ENCODE data around the gene ZNF423. TPM values are rescaled to one million over a fixed set of nuclear protein-coding genes. Genes with fewer than 3 reads are reported as not detected.

ZNF423 gene
- polyA plus RNA-seq, 1 of the 3 experiments (the other 2 are of a cell fraction): 1.2 TPM

- Histone ChIP-seq H3K4me2 (no peak overlapping the region), H3K9me3 (no peaks in the 10 kb centered on the region), H3K9me2 (no peaks in the 10 kb centered on the region), H3K9ac (no peak overlapping the region), H2AFZ (ENCODE audit: low read depth) (no peak overlapping the region), H3K27me3 (ENCODE audit: insufficient read depth) (no peaks in the 10 kb centered on the region), H3K4me1 (ENCODE audit: control insufficient read depth in 1 of 2, insufficient read depth in 2 of 2, low read depth in 1 of 2, low read length in 1 of 2) (no peaks in the 10 kb centered on the region), H4K20me1 (ENCODE audit: insufficient read depth) (no peaks in the 10 kb centered on the region), H3K36me3 (replicated peaks in 1 of 2; ENCODE audit: control insufficient read depth in 1 of 2, insufficient read depth in 2 of 2, low read length in 1 of 2) (no peaks in the 10 kb centered on the region), H3F3A (replicated peaks; ENCODE audit: insufficient read depth) (no peaks in the 10 kb centered on the region), H3K79me2 (ENCODE audit: insufficient read depth) (no peaks in the 10 kb centered on the region), H3K4me3 (ENCODE audit: low read depth in 2 of 2, low read length in 1 of 2) (no peak overlapping the region), H3K27ac (ENCODE audit: low read depth in 2 of 2, low read length in 1 of 2) (no peak overlapping the region)
- POLR2A ChIA-PET: no interaction called here
- DNase-seq: no peak
- WGBS (ENCODE audit: low lambda C conversion rate): 36% methylated on average over 5 of the region's 7 CpGs
- TF ChIP-seq PBX3 (IDR thresholded peaks at IDR 0.05): no peak
- no peak for TF ChIP-seq USF2 (IDR thresholded peaks at IDR 0.05; ENCODE audit: borderline replicate concordance, low read depth, low read length)
- TF ChIP-seq YY1 (IDR thresholded peaks at IDR 0.05; ENCODE audit: low read depth): no peak
- TF ChIP-seq RFX5 (IDR thresholded peaks at IDR 0.05; ENCODE audit: low read length): no peak
- CTCF ChIA-PET: no interaction called here
Measured at GRCh38 chr16:49457196-49457595, 398.7 kb downstream of the ZNF423 start.

- Histone ChIP-seq H3K9ac (no peak overlapping the region), H3K4me3 (ENCODE audit: low read depth in 2 of 2, low read length in 1 of 2) (no peak overlapping the region), H3F3A (replicated peaks; ENCODE audit: insufficient read depth) (no peaks in the 10 kb centered on the region), H3K9me2 (no peaks in the 10 kb centered on the region), H3K27me3 (ENCODE audit: insufficient read depth) (no peaks in the 10 kb centered on the region), H3K27ac (ENCODE audit: low read depth in 2 of 2, low read length in 1 of 2) (no peak overlapping the region), H2AFZ (ENCODE audit: low read depth) (no peak overlapping the region), H3K9me3 (no peaks in the 10 kb centered on the region), H3K4me1 (ENCODE audit: control insufficient read depth in 1 of 2, insufficient read depth in 2 of 2, low read depth in 1 of 2, low read length in 1 of 2) (no peaks in the 10 kb centered on the region), H3K36me3 (replicated peaks in 1 of 2; ENCODE audit: control insufficient read depth in 1 of 2, insufficient read depth in 2 of 2, low read length in 1 of 2) (no peaks in the 10 kb centered on the region), H3K4me2 (no peak overlapping the region), H4K20me1 (ENCODE audit: insufficient read depth) (no peaks in the 10 kb centered on the region), H3K79me2 (ENCODE audit: insufficient read depth) (no peaks in the 10 kb centered on the region)
- TF ChIP-seq USF1 (IDR thresholded peaks at IDR 0.05; ENCODE audit: borderline replicate concordance, low read depth): no peak
- no peak for TF ChIP-seq FOXM1 (IDR thresholded peaks at IDR 0.05; ENCODE audit: low read depth)
- no peak for TF ChIP-seq POLR2AphosphoS5 (IDR thresholded peaks at IDR 0.05; ENCODE audit: low read depth, low read length)
- TF ChIP-seq RAD21 (IDR thresholded peaks at IDR 0.05; ENCODE audit: low read length): no peak
- no peak for TF ChIP-seq RFX5 (IDR thresholded peaks at IDR 0.05; ENCODE audit: low read length)
- TF ChIP-seq GATA2 (CRISPR knock-in tag; IDR thresholded peaks at IDR 0.05): no peak
- no peak for TF ChIP-seq FOXJ3 (CRISPR knock-in tag; IDR thresholded peaks at IDR 0.05)
- no peak for TF ChIP-seq CTCF (IDR thresholded peaks at IDR 0.05)
- no peak for TF ChIP-seq GABPA (IDR thresholded peaks at IDR 0.05; ENCODE audit: low read depth)
- TF ChIP-seq TAF1 (IDR thresholded peaks at IDR 0.05; ENCODE audit: borderline replicate concordance, low read depth, low read length): no peak
- TF ChIP-seq SIN3A (IDR thresholded peaks at IDR 0.05; ENCODE audit: borderline replicate concordance, low read depth, low read length): no peak
- no peak for TF ChIP-seq SMC3 (IDR thresholded peaks at IDR 0.05; ENCODE audit: low read depth, low read length)
- no peak for TF ChIP-seq EP300 (IDR thresholded peaks at IDR 0.05; ENCODE audit: borderline replicate concordance in 1 of 2, low read depth in 1 of 2, low read length in 1 of 2)
- TF ChIP-seq ELF1 (IDR thresholded peaks at IDR 0.05): no peak
- ChIA-PET CTCF (no interaction called here), POLR2A (no interaction called here)
- 33% methylated on average over 10 of the region's 10 CpGs for WGBS (ENCODE audit: low lambda C conversion rate)
- no peak for DNase-seq
Measured at GRCh38 chr16:49456763-49457162, 399.1 kb downstream of the ZNF423 start.
